ENCODE results near the gene PAX8.

PAX8 gene

DNA sequence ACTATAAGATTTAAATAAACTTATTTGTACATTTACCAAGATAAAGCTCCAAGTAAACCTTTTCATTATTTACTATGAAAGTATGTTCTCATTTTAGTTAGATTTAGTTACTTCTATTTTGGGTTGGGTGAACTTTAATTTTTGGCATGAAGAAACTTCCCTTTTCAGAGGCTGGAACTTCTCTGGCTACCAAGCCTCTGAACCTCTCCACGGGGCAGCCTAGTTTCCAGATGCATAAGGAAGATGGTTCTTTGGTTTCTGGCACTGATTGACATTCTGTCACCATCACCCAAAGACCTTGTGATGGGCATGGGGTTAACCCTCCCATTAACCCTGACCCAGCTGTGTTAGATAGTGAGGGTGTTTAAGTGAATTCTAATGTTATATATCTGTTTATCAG is 87.8 kb downstream of the PAX8 start:
- TF ChIP-seq, protein P1, sequence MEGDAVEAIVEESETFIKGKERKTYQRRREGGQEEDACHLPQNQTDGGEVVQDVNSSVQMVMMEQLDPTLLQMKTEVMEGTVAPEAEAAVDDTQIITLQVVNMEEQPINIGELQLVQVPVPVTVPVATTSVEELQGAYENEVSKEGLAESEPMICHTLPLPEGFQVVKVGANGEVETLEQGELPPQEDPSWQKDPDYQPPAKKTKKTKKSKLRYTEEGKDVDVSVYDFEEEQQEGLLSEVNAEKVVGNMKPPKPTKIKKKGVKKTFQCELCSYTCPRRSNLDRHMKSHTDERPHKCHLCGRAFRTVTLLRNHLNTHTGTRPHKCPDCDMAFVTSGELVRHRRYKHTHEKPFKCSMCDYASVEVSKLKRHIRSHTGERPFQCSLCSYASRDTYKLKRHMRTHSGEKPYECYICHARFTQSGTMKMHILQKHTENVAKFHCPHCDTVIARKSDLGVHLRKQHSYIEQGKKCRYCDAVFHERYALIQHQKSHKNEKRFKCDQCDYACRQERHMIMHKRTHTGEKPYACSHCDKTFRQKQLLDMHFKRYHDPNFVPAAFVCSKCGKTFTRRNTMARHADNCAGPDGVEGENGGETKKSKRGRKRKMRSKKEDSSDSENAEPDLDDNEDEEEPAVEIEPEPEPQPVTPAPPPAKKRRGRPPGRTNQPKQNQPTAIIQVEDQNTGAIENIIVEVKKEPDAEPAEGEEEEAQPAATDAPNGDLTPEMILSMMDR (IDR thresholded peaks at IDR 0.05; ENCODE audit: low read depth, low read length, missing control alignments) = no peak
- no peak overlapping the region for H3K4me3 ChIP-seq (replicated peaks; ENCODE audit: low read depth, low read length)
- no peak for DNase-seq (ENCODE audit: extremely low read depth, low read depth)

DNA sequence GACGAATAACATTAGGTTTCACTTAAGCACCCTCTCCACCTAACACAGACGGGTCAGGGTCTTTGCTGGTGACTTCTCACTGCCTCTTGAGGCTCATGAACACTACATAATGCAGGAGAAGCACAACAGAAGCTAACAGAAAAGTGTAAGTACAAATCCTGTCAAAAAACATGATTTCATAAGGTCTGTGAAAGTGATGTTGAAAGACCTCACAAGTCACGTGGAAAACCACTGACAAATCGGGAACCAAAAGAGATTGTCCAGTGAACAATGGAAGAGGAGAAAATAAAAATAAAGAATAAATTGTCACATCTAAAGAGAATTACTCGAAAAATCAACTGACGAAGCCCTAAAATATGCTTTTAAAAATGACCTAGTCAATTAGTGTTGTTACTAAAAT is 91.0 kb downstream of the PAX8 start:
- no peak for DNase-seq (ENCODE audit: extremely low read depth, low read depth)
- TF ChIP-seq, protein P1 (IDR thresholded peaks at IDR 0.05; ENCODE audit: low read depth, low read length, missing control alignments) = no peak
- no peak overlapping the region for H3K4me3 ChIP-seq (replicated peaks; ENCODE audit: low read depth, low read length)

DNA sequence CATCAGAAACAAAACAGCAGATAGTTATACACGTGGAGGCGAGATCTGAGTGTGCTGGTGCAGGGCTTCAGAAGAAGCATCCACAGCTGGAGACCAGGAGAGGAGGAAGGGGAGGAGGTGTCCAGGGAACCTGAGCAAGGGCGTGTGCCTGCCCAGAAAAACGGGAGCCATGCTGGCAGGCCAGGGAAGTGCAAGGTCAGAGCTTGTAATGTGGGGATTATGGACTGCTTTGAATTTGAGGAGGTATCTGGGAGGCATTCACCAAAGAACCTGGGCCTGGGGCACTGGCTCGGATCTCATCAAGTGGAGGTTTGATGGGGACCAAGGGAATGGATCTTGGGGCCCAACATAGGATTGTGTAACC is 92.3 kb downstream of the PAX8 start:
- TF ChIP-seq, protein P1 (IDR thresholded peaks at IDR 0.05; ENCODE audit: low read depth, low read length, missing control alignments) = no peak
- no peak for DNase-seq (ENCODE audit: extremely low read depth, low read depth)
- H3K4me3 ChIP-seq (replicated peaks; ENCODE audit: low read depth, low read length) = no peak overlapping the region

DNA sequence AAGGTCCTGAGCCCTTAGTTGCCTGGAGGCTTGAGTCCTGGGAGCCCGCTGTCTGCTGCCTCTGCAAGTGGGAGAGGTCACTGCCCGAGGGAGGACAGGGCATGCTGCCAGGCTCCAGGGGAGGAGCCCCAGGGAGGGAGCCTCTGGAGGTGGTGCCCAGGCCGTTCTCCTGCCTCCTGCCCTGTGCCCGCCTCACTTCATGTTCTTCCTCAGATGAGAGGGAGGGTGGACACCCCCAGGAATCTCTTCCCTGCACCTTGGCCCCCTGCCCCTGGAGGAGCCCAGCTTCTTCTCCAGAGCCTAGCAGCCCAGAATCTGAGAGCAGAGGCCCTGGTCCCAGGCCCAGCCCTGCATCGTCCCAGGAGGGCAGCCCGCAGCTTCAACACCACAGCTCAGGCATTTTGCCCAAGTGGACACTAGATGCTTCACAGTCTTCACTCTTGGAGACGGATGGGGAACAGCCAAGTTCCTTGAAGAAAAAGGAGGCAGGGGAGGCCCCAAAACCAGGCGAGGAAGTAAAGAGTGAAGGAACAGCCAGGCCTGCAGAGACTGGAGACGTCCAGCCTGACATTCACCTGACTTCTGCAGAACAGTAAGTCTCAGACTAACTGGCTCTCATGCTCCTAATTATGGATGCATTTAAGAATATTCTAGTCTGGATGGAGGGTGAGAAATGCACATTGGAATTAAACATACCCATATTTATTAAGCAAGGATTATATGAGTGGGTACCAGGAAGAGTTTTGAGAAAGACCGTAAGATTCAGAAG is 92.9 kb downstream of the PAX8 start:
- no peak for DNase-seq (ENCODE audit: extremely low read depth, low read depth)
- TF ChIP-seq, protein P1 (IDR thresholded peaks at IDR 0.05; ENCODE audit: low read depth, low read length, missing control alignments) = no peak
- H3K4me3 ChIP-seq (replicated peaks; ENCODE audit: low read depth, low read length) = no peak overlapping the region

DNA sequence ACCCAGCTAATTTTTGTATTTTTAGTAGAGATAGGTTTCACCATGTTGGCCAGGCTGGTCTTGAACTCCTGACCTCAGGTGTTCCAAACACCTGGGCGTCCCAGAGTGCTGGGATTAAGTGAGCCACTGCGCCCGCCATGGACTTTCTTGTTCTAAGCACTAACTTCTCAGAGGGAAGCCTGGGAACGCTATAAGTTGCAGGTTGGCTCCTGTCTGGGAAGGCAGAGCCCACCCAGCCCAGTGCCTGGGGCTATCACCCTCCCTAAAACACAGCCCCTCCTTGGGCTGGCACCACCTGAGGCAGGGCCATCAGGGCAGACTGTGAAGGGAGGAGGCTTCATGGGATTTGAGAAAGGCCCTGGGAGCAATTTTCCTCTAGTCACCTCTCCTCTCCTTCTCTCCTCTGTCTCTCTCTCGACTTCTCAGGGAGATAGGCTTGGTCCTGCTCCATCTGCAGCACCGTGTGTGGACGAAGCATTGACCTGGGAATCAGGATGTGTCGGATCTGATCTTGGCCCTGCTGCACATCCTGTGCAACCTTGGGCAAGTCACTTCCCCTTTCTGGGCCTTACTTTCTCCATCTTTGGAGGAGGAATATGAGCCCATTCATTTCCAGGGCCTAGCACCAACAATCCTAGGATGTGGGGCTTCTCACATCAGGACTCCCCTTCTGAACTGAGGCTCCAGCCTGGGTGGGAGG is 94.0 kb downstream of the PAX8 start:
- DNase-seq (ENCODE audit: extremely low read depth, low read depth) = no peak
- TF ChIP-seq, protein P1 (IDR thresholded peaks at IDR 0.05; ENCODE audit: low read depth, low read length, missing control alignments) = no peak
- no peak overlapping the region for H3K4me3 ChIP-seq (replicated peaks; ENCODE audit: low read depth, low read length)

DNA sequence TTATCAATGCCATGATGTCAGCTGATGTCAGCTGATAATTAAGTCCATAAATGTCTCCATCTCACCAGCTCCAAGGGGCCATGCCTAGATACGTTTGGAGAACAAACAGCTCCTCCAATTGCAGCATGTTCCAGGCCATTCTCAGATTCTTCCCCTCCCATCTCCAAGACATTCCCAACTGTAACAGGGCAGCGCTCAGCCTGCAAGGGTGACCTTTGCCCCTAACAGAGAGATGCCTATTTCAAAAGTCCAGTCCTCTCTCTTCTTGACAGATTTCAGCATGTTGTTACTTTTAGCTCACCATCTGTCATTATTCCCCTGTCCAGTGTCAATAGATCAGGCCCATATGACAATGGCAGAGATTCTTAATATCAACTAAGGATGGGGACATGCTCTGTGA is 95.0 kb downstream of the PAX8 start:
- DNase-seq (ENCODE audit: extremely low read depth, low read depth) = no peak
- no peak overlapping the region for H3K4me3 ChIP-seq (replicated peaks; ENCODE audit: low read depth, low read length)
- TF ChIP-seq, protein P1 (IDR thresholded peaks at IDR 0.05; ENCODE audit: low read depth, low read length, missing control alignments) = no peak
